HG03558 (cell line): ENCODE results near the gene LAMB3.
A peak's percentile ranks its signal among the peaks of the same experiment; 100 is the strongest.

ENCODE experiments used
- ATAC-seq: cut with Tn5 transposase; IDR thresholded peaks from one replicate; pipeline ENCODE4 v1.9.1; 2021; ENCODE audit warnings: moderate number of reproducible peaks; ENCODE audit not compliant: unreplicated experiment; ENCODE audit errors: extremely low read depth

LAMB3 gene

GRCh38 chr1:209667103-209667502 is 14.9 kb upstream of the LAMB3 start:
- ATAC-seq: no peak

GRCh38 chr1:209662879-209663327 is 10.7 kb upstream of the LAMB3 start:
- ATAC-seq: no peak

GRCh38 chr1:209661071-209661470 is 8.8 kb upstream of the LAMB3 start:
- ATAC-seq: no peak

DNA sequence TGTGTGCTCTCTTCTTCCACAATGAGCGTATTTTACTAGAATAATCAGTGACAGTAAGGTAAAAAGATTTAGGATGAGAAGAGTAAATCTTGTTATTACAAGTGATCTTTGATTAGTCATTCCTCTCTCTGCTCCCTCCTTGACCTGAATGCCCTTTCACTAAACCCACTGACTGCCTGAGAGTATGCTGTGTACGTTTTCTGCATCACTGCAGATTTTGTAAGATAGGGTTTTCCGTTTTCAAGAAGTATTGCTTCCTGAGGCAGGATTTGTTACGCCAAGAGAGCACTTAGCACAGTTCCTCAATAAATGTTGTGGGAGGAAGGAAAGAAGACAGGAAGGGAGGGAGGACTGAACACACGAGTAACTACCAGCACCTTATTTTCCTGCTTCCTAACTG is 7.7 kb upstream of the LAMB3 start:
- ATAC-seq: peak; percentile 93

DNA sequence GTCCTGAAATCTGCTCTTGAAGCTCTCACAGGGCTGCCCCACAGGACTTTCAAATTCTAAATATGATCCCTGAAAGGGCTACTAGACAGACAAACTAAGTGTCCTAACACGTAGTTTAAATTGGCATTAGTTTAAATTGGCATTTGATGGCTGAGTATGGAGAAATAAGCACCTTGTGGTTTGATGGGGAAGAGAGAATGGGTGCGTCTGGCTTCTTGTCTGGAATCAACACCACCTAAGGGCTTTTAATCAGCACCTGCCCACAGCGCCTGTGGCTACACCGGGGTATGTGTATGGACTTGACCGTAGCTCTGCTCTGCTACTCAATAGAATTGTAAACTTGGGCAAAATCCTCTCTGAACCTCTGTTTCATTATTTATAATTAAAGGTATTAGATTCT is 5.7 kb upstream of the LAMB3 start:
- no peak for ATAC-seq

GRCh38 chr1:209657140-209657879 is 5.1 kb upstream of the LAMB3 start:
- no peak for ATAC-seq

DNA sequence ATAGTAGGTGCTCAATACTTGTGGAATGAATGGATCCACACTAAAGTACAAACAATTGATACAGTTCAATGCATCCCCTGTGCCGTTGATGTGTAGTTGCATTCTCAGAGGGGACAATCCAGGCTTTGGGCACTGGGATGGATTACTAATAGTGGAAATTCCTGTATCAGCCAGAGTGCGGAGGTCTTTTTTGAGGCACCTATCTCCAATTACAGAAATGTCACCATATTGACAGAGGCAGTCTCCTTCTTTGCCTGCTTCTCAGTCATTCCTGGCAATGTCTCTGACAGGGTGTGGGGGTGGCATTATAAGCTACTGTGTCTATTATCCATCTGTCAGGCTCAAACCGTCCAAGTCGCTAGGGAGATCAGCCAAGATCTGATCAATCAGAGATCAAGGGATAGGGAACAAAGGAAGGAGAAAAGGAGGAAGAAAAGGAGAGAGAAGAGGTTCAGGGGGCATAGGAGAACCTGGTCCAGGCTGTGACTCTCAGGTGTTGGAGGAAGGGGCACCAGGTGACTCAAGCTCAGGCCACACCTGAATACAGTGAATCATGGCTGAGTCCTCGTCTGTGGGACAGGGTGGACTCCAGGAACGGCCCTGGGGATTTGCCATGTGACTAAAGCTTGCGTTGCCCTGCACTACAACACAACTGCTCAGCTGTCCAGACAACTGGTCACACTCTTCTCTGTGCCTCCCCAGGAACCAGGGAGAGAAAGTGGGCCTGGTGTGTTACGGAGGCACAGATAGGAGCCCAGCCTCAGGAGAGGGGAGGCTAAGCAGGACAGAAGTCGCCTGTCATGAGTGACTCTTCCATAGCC is 3.4 kb upstream of the LAMB3 start:
- no peak for ATAC-seq

DNA sequence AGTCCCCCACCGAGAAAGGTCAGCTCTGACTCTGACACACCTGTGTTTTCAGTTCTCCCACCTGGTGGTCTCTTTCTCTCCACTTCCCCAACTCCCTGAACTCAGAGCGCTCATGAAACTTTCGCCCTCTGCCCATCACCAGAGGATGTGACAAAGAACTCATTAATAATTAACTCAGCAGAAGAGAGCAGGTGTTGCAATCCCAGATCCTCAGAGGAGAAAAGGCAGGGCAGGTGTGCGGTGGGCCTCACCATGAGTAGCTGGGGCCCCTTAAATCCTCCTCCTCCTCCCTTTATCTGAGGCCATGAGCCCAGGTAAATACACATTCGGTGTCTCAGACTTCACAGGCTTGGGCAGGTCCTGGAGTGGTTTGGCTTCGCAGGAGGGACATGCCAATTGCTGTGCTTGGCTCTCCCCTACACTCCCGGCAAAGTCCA is 1.7 kb upstream of the LAMB3 start:
- no peak for ATAC-seq

DNA sequence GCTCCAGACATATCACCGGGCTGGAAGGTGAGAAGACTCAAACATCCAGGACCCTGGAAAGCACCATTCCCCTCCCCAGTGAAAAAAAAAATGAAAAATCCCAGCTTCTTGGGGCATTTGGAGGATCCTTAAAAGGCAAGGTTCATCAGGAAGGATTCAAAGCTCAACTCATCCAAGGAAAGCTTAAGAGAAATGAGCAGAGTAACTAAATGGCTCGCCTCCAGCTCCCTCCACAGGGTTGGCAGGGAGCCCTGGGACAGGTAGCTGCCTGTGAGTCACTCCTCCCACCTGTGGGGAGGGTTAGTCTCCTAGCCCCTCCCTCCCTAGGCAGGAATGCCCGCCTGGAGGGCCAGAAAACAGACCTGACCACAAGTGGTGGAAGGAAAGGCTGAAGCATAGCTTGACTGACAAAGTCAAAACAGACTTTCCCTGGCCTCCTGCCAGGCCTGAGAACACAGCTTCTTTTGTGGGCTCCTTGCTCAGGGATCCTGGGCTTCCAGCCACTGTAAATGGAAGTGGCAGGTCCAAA is 712 bp upstream of the LAMB3 start:
- ATAC-seq: no peak

GRCh38 chr1:209651138-209651587 is 1.1 kb downstream of the LAMB3 start:
- ATAC-seq: no peak

- no peak for ATAC-seq
These were observed 1.8 kb downstream of the LAMB3 start for GRCh38 chr1:209650454-209650853.

GRCh38 chr1:209648931-209649776 is 3.1 kb downstream of the LAMB3 start:
- ATAC-seq: no peak

DNA sequence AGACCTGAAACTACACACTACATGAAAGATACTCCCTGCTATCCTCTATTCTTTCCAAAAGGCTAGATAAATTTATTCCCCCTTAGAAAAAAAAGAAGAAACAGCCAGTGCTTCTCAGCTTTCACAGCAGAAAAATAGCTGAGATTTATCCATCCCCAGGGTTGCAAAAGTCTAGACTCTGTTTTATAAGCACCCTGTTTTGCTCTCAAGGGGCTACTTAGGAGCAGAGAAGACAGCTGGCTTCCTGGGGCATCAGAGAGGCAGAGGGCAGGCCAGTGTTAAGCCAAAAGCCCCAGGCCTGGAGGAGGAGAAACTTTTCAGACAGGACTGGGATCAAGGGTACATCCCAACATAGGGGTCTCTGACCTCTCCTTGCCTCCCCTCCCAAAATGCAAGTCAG is 3.9 kb downstream of the LAMB3 start:
- no peak for ATAC-seq

DNA sequence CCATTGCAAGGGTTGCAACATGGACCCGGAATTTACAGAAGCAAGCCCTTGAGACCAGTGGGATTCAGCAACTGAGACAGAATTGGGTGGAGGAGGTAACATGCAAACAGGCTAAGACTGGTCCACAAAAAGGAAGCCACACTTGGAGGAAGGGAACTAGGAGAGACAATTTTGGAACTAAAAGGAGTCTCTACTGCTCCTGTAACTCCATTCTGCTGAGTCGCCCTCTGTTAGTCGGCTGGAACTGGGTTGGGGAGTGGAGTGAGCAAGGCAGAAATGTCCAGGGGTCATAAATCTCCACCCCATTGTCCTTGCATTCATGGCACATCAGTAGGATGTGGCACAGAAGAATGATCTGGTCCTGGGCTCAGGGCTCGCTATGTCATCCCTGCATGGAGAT is 5.1 kb downstream of the LAMB3 start:
- ATAC-seq: no peak

DNA sequence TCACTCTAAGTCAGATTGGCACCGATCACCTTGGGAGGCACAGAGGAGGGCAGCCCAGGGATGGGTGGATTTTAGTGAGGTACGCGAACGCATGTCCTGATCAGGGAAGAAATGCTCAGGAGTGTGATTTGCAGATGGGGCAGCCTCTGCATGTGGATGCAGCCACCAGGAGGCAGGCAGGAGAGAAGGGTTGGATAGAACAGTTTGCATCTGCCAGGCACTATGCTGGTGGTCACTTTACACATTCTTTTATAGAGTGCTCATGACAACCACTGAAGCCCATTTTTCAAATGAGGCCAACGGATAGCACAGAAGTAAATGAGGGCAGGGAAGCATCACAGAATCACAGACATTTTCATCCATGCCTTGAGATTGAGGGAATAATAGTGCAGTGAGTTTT is 5.7 kb downstream of the LAMB3 start:
- no peak for ATAC-seq

- no peak for ATAC-seq
These were observed 6.4 kb downstream of the LAMB3 start for GRCh38 chr1:209645574-209646452.

DNA sequence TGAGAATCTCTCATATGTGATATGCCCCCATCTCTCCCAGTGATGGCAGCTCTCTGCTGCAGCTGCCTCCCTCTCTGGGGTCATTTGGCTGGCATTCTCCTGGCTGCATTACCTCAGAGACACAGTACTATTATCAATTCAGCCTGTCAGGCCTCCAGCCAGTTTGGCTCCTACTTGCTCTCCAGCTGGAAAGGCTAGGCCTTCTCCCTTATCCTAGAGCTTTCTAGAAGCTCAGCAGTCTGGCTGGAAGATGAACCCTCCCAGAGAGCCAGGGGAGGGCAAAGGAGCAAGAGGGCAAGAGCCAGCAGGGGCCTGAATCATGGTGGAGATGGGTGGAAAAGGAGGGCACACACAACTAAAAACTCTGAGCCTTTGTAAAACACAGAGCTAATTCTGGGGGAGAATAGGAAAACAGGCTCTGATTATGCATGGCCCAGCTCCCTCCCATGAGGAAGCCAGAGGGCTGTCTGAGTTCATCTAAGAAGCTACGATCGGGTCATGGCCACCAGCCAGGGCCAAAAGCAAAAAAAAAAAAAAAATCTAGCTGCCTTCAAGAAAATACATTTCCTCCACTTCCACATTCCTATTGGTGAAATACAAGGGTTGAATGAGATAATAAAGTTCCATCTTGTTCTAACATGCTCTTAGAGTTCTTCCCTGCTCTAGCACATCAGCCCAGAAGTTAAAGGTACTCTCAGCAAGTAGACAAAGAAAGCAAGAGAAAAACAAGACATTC is 8.8 kb downstream of the LAMB3 start:
- ATAC-seq: no peak

DNA sequence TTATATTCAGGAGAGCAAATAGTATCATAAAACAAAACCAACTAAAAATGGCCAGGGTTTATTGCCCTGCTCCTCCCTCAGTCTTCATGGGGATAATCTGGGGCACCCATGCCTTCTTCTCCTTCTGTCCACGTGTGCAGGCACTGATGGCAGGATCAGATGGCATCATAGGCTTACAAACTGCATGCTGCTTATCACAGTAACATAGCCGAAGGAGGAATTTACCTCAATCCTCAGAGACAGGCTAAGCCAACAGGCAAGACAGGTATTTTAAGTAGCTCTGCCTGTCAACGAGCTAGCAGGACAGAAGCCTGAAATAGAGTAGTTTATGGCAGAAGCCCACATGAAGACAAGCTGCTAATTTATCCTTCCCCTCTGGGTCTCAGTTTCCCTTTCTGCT is 9.4 kb downstream of the LAMB3 start:
- no peak for ATAC-seq

DNA sequence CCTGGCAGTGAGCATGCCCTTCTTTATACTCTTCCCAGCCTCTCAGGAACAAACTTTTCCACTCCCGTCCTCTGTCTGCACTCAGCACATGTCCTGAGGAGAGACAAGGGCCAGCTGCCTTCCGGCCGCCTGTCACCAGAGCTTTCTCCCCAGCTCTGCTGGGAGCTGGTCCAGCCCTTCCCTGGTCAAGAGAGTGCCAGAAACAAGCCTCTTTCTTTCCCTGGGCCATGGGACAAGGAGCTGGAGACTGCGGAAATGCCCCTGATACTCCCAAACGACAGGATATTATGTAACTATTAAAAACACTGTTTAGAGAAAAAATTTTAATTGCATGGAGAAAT is 10.4 kb downstream of the LAMB3 start:
- no peak for ATAC-seq
